Measurements from ENCODE around the gene ITPR2. TPM values are rescaled to one million over a fixed set of nuclear protein-coding genes. Genes with fewer than 3 reads are reported as not detected.
A peak's percentile ranks its signal among the peaks of the same experiment; 100 is the strongest.

ITPR2 gene
- total and polyA plus RNA-seq, 2 of the 13 experiments (the other 11 are each of a cell fraction or from before 2014, with no cell fraction given), result 31.9 to 81.9 TPM

- TF ChIP-seq ZFP41 (CRISPR knock-in tag; IDR thresholded peaks at IDR 0.05; ENCODE audit: borderline replicate concordance), result no peak
- no peak for TF ChIP-seq ZNF513 (CRISPR knock-in tag; conservative IDR thresholded peaks at IDR 0.05)
- TF ChIP-seq ZNF24 (IDR thresholded peaks at IDR 0.05), result no peak
- no peak for TF ChIP-seq HMG20A (CRISPR knock-in tag; IDR thresholded peaks at IDR 0.05; ENCODE audit: borderline replicate concordance)
- no peak for TF ChIP-seq PAF1 (CRISPR knock-in tag; IDR thresholded peaks at IDR 0.05)
- no peak for TF ChIP-seq ZNF276 (CRISPR knock-in tag; IDR thresholded peaks at IDR 0.05; ENCODE audit: low read depth)
- TF ChIP-seq ZC3H4 (CRISPR knock-in tag; IDR thresholded peaks at IDR 0.05; ENCODE audit: borderline replicate concordance), result no peak
- TF ChIP-seq PHB2 (IDR thresholded peaks at IDR 0.05; ENCODE audit: partially characterized antibody), result no peak
- no peak for TF ChIP-seq ZFP37 (CRISPR knock-in tag; IDR thresholded peaks at IDR 0.05; ENCODE audit: borderline replicate concordance)
- TF ChIP-seq ZNF333 (CRISPR knock-in tag; IDR thresholded peaks at IDR 0.05; ENCODE audit: borderline replicate concordance), result no peak
- peak; percentile 98 for TF ChIP-seq TAF1 (CRISPR knock-in tag; IDR thresholded peaks at IDR 0.05)
- no peak for TF ChIP-seq SRF (IDR thresholded peaks at IDR 0.05; ENCODE audit: low read depth, low read length)
- TF ChIP-seq, protein P1, sequence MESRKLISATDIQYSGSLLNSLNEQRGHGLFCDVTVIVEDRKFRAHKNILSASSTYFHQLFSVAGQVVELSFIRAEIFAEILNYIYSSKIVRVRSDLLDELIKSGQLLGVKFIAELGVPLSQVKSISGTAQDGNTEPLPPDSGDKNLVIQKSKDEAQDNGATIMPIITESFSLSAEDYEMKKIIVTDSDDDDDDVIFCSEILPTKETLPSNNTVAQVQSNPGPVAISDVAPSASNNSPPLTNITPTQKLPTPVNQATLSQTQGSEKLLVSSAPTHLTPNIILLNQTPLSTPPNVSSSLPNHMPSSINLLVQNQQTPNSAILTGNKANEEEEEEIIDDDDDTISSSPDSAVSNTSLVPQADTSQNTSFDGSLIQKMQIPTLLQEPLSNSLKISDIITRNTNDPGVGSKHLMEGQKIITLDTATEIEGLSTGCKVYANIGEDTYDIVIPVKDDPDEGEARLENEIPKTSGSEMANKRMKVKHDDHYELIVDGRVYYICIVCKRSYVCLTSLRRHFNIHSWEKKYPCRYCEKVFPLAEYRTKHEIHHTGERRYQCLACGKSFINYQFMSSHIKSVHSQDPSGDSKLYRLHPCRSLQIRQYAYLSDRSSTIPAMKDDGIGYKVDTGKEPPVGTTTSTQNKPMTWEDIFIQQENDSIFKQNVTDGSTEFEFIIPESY (CRISPR knock-in tag; IDR thresholded peaks at IDR 0.05), result no peak
- TF ChIP-seq SP5 (CRISPR knock-in tag; IDR thresholded peaks at IDR 0.05; ENCODE audit: borderline replicate concordance, low read depth), result no peak
- TF ChIP-seq WIZ (CRISPR knock-in tag; IDR thresholded peaks at IDR 0.05), result peak; percentile 62; the same call in 1 of the 2 replicates
- 0 out of 2 replicates have a peak, but pooled peaks have one; percentile 72 for TF ChIP-seq HBP1 (CRISPR knock-in tag; IDR thresholded peaks at IDR 0.05; ENCODE audit: low read depth)
- no peak for TF ChIP-seq ZNF557 (CRISPR knock-in tag; IDR thresholded peaks at IDR 0.05)
- TF ChIP-seq, protein P2, sequence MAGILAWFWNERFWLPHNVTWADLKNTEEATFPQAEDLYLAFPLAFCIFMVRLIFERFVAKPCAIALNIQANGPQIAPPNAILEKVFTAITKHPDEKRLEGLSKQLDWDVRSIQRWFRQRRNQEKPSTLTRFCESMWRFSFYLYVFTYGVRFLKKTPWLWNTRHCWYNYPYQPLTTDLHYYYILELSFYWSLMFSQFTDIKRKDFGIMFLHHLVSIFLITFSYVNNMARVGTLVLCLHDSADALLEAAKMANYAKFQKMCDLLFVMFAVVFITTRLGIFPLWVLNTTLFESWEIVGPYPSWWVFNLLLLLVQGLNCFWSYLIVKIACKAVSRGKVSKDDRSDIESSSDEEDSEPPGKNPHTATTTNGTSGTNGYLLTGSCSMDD (CRISPR knock-in tag; IDR thresholded peaks at IDR 0.05), result no peak
- no peak for TF ChIP-seq CC2D1A (CRISPR knock-in tag; IDR thresholded peaks at IDR 0.05)
- peak; percentile 23; the same call in 1 of the 2 replicates for TF ChIP-seq ZNF337 (CRISPR knock-in tag; IDR thresholded peaks at IDR 0.05; ENCODE audit: borderline replicate concordance, low read depth)
- TF ChIP-seq HNF4A (CRISPR knock-in tag; IDR thresholded peaks at IDR 0.05), result no peak
- no peak for TF ChIP-seq SETDB1 (CRISPR knock-in tag; IDR thresholded peaks at IDR 0.05; ENCODE audit: borderline replicate concordance)
- no peak for TF ChIP-seq ZBTB21 (CRISPR knock-in tag; IDR thresholded peaks at IDR 0.05)
These were observed at the start of gene ITPR2 (continued) for GRCh38 chr12:26832822-26833742.
